B cell (primary cell): ENCODE measurements around the gene XYLT1.

Experiments used
- EZH2 ChIP-seq: IDR thresholded peaks from 2 replicates; pipeline ENCODE4 v1.6.1; 2012; ENCODE audit warnings: borderline replicate concordance, low read depth, mild to moderate bottlenecking, moderate library complexity, low read length; ENCODE audit not compliant: insufficient read depth, poor library complexity, severe bottlenecking
- TF ChIP-seq, protein P1 (sequence below): fragments of 200-600 bp; IDR thresholded peaks from one replicate; pipeline ENCODE4 v1.8.0; 2022; ENCODE audit warnings: antibody characterized with exemption, mild to moderate bottlenecking

DNA sequence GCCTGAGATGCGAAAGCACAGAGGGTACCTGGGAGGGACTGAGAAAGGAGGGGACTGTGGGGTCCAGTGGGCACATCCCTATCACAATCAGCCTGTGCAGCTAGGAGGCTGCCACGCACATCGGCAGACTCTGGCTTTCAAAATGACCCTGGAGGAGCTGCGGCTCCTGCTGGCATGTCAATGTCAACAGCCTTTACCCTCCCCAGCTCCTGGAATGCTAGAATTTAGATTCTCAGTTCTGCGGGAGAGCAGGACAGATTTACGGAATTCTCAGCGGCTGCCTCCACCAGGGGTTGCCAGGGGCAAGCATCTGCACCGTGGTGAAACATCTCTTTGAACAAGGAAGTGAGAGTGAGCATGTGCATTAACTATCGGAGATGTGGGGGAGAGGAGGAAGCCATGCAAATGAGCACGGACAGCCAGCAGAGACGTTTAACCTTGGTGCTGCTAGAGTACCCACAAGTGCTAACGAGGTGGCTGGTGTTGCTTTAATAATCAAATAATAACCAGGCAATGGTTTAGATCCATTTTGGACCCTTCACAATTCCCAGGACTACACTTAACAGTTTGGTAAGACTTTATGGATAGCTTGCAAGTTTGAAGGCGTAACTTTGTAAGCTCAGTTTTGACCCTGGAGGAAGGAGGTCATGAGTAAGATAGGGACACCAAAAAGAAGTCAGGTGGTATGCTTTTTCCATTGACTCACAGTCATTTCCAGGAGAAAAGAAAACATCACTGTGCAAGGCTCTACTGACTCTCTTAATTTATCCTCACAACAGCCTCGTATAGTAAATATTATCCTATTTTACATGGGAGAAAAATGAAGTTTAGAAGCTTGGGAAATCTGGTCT is 54.1 kb downstream of the XYLT1 start:
- TF ChIP-seq, protein P1, sequence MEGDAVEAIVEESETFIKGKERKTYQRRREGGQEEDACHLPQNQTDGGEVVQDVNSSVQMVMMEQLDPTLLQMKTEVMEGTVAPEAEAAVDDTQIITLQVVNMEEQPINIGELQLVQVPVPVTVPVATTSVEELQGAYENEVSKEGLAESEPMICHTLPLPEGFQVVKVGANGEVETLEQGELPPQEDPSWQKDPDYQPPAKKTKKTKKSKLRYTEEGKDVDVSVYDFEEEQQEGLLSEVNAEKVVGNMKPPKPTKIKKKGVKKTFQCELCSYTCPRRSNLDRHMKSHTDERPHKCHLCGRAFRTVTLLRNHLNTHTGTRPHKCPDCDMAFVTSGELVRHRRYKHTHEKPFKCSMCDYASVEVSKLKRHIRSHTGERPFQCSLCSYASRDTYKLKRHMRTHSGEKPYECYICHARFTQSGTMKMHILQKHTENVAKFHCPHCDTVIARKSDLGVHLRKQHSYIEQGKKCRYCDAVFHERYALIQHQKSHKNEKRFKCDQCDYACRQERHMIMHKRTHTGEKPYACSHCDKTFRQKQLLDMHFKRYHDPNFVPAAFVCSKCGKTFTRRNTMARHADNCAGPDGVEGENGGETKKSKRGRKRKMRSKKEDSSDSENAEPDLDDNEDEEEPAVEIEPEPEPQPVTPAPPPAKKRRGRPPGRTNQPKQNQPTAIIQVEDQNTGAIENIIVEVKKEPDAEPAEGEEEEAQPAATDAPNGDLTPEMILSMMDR: peak; percentile 68
- no peak for TF ChIP-seq EZH2
